GM19239 (cell line): Measurements from ENCODE around the gene LDAF1.
"Not testable (repeated sequence)": the region's sequence is repeated elsewhere in the genome, so short reads cannot be mapped to it uniquely, and the experiment has no call there.

Experiments
- DNase-seq: peaks from one replicate; pipeline ENCODE4 v3.0.0; 2011; ENCODE audit warnings: low spot score; ENCODE audit not compliant: insufficient read length
- FAIRE-seq: peaks from 2 replicates; lab custom pipeline; 2011; peaks lifted over from hg19 to GRCh38; lab: Jason Lieb, UNC

LDAF1 gene

DNA sequence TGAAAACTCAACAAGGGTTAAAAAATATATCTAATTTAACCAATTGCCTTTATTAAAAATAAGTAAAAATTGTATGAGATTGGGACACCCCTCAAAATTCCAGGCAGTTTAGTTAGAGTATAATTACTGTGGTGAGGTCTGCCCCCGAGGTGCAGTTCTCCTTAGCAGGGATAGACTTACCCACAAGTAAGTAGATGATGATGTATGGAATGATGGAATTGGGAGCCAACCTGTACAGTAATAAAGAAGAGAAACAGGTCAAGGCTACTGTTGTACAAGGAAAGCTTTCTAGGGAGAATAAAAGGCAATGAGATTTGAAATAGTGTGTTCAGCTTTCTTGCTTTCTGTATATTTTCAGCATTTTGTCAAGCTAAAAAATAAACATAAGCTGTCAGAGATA is 1.8 kb downstream of the LDAF1 start:
- no peak for DNase-seq
- no peak for FAIRE-seq

DNA sequence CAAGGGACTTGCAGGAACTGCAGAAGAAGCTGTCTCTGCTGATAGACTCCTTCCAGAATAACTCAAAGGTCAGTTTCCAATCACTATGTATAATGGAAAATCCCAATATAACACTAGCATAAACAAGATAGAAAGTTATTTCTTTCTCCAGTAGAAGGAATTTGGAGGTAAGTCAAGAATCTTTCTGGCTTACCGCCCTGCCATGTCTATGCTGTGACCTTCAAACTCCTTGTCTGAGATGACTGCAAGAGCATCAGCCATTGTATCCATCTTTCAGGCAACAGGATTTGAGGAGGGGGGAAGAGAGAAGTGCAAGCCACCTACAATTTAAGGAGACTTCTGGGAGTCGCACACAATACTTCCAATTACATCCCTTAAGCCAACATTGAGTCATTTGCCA is 2.7 kb downstream of the LDAF1 start:
- no peak for DNase-seq
- FAIRE-seq = no peak

GRCh38 chr16:21162661-21163151 is 4.2 kb downstream of the LDAF1 start:
- no peak for FAIRE-seq
- DNase-seq = no peak

GRCh38 chr16:21163576-21163975 is 5.1 kb downstream of the LDAF1 start:
- DNase-seq (no peak), FAIRE-seq (no peak)

- DNase-seq (no peak), FAIRE-seq (no peak)
Observed at GRCh38 chr16:21164521-21165168, 6.2 kb downstream of the LDAF1 start.

DNA sequence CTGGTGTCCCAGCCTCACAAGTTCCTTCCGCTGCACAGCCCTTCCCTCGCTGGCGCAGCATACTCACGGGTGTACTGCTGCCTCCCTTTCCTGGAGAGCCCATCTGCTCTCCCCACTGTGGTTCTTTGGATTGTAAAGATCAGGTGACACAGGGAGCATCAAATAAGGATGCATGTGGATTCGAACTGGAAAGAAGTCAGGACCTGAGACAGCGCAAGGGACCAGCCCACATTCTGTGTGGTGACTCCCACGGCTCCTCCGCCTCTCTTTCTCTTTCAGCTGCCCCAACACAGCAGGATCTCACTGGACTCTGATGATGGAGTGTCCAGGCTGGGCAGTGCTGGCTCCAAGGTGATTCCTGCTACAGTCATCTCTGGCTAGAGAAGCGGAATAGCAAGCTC is 8.1 kb downstream of the LDAF1 start:
- FAIRE-seq (no peak), DNase-seq (no peak)

GRCh38 chr16:21167360-21167759 is 8.9 kb downstream of the LDAF1 start:
- DNase-seq = no peak

DNA sequence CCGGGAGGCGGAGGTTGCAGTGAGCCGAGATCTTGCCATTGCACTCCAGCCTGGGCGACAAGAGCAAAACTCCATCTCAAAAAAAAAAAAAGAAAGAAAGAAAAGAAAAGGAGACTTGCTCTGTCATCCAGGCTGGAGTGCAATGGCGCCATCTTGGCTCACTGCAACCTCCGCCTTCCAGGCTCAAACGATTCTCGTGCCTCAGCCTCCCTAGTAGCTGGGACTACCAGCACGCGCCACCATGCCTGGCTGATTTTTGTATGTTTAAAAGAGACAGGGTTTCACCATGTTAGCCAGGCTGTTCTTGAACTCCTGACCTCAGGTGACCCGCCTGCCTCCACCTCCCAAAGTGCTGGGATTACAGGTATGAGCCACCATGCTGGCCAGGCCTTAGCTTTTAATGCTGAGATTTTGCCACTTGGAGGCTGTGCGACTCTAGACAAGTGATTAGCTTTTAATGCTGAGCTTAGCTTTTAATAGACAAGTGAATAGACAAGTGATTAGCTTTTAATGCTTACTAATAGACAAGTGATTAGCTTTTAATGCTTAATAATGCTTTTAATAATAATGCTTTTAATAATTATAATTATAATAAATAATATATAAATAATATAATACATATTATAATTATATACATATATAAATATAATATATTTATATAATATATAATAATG is 9.6 kb downstream of the LDAF1 start:
- DNase-seq (no peak), FAIRE-seq (no peak)

More at GRCh38 chr16:21167360-21167759, 8.9 kb downstream of the LDAF1 start:
- no peak for FAIRE-seq

- DNase-seq (no peak), FAIRE-seq (no peak)
Observed at GRCh38 chr16:21169249-21169981, 10.9 kb downstream of the LDAF1 start.

DNA sequence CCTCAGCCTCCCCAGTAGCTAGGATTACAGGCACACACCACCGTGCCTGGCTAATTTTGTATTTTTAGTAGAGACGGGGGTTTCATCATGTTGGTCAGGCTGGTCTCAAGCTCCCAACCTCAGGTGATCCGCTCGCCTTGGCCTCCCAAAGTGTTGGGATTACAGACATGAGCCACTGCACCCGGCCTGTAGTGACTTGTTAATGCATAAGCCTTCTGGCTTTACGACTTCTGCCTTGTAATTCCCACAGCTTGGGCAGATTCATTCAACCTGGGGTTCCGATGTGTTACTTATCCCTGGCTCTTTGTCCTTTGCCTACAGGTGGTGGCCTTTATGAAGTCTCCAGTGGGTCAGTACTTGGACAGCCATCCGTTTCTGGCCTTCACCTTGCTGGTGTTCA is 11.6 kb downstream of the LDAF1 start:
- not testable (repeated sequence) for FAIRE-seq, DNase-seq

GRCh38 chr16:21172650-21173049 is 14.2 kb downstream of the LDAF1 start:
- DNase-seq = no peak
- FAIRE-seq = no peak

GRCh38 chr16:21175397-21175796 is 16.9 kb downstream of the LDAF1 start:
- DNase-seq = no peak
- FAIRE-seq = no peak

DNA sequence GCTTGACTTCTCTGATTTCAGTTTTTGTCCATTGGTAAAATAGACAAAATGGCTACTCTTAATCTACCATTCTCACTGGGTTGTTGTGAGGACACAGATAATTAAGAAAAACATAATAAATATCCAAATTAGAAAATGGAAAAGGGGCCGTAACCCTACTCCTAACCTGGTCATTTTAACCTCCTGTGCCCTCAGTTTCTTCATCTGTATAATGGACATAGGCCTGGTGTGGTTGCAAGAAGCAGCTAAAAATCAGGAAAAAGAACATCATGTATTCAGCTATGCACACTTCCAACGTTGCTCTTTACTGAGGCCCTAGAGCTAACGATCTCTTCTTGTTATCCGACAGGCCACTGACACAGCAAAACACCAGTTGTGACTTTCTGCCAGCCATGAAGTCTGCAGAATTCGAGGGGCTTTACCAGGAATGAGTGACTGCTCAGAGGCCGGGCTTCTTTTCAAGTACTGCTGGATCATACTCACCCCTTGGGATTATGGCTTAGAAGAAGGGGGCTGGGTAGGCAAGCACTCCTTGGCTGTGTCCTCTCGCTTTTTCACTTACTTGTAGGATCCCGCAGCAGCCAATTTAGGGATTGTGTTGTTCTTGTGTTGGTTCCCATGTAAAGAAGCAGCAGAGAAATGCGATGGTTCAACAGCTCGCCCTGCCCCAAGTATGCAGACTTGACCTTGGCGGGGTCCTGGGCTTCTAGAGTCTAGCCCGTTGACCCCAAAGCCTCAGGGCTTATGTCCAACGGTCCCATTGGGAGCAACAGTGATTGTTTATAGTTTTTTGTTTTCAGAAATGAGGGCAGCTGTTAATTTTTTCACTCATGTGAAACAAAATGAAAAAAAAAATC is 20.9 kb downstream of the LDAF1 start:
- DNase-seq (no peak), FAIRE-seq (no peak)

DNA sequence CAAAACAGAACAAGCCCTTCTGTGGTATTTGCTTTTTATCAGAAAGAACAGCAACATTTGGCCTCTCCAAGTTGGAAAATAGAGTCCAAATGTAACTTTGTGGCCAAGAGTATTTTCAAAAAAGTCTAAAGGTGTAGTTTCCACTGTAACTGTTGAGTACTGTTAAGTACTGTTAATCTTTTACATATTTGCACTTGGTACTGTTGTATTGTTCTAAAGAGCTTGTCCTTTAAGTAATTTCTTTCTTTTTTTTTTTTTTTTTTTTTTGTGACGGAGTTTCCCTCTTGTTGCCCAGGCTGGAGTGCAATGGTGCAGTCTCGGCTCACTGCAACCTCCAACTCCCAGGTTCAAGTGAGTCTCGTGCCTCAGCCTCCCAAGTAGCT is 21.5 kb downstream of the LDAF1 start:
- FAIRE-seq (no peak), DNase-seq (no peak)

DNA sequence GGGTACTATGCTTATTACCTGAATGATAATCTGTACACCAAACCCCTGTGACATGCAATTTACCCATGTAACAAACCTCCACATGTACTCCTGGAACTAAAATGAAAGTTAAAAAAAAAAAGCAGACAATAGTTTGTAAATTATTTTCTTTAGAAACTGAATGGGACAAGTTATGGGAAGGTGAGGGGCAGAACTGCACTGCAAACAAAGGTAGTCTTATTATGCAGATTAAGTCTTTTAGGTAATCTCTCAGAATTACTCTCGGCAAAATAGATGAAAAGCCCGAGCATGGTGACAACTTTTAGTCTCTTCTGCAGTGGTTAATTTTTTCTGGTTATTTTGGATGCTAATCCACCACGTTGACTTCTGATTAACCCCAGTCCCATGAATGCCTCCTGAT is 25.5 kb downstream of the LDAF1 start:
- DNase-seq = no peak
- no peak for FAIRE-seq

DNA sequence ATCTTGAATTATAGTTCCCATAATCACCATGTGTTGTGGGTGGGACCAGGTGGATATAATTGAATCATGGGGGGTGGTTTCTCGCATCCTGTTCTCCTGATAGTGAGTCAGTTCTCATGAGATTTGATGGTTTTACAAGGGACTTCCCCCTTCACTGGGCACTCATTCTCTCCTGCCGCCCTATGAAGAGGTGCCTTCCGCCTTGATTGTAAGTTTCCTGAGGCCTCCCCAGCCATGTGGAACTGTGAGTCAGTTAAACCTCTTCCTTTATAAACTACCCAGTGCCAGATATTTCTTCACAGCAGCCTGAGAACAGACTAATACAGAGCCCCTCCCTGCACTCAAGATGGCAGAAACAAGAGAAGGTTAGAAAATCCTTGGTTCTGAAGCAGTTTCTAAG is 26.4 kb downstream of the LDAF1 start:
- no peak for DNase-seq
- no peak for FAIRE-seq

DNA sequence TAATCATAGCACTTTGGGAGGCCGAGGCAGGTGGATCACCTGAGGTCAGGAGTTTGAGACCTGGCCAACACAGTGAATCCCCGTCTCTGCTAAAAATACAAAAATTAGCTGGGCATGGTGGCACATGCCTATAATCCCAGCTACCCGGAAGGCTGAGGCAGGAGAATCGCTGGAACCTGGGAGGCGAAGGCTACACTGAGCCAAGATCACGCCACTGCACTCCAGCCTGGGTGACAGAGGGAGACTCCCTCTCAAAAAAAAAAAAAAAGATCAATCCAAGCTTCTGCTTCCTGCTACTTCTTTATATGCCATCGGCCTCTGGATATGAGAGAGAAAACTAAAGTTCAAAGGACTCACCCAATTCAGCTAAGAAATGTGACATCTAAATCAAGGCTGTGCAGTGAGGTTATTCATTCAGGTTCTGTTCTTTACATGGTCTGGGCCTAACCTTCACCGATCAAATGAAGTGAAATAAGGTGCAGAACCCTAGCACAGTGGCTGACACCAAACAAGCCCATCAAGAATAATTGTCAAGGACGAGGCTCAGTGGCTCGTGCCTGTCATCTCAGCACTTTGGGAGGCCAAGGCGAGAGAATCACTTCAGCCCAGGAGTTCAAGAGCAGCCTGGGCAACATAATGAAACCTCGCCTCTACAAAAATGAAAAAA is 27.3 kb downstream of the LDAF1 start:
- no peak for DNase-seq
- no peak for FAIRE-seq

DNA sequence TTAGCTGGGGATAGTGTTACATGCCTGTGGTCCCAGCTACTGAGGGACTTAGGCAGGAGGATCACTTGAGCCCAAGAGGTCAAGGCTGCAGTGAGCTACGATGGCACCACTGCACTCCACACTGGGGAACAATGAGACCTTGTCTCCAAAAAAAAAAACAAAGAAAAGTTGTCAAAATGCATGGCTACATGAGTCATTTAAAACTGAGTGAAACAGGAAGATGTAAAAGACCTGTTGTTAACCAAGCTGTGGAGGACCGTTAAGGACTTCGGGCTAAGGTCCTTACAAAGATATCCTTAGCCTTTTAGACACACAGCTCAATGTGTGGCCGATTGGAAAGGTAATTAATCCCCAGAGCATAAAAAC is 27.8 kb downstream of the LDAF1 start:
- DNase-seq = no peak
- FAIRE-seq = no peak

DNA sequence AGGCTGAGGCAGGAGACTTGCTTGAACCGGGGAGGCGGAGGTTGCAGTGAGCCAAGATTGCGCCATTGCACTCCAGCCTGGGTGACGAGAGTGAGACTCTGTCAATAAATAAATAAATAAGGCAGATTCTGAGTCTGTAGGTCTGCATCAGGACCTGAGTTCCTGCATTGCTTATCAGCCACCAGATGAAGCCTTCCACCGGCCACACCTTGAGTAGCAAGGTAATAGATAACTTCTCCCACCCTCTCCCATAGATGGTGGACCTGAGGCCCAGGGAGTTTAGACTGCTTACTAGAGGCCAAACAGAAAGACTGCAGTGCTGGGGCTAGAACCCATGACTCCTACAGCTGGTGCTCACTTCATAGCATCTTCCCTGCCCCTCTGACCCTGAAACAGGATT is 30.8 kb downstream of the LDAF1 start:
- no peak for FAIRE-seq

DNA sequence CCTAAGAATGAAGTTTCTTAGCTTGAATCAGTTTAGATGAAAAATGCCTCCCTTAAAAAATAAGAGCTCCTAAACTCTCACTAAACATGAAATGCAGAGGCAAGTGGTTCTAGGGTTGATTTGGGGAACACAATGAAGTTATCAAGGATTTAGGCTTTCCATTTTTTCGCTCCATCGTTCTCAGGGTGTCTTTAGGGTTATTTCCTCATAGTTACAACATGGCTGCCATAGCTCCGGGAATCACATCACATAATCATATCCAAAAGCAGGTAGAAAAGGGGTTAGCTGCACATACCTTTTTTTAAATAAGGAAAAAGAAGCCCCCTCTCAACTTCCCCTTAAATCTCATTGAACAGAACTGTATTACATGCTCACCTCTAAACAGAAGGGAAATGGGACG is 31.5 kb downstream of the LDAF1 start:
- no peak for FAIRE-seq
- DNase-seq = no peak

More for the DNA sequence above, 30.8 kb downstream of the LDAF1 start:
- DNase-seq = no peak
